Thymus (tissue), 14 donors: ENCODE results near the gene SBK3. TPM values are rescaled to one million over a fixed set of nuclear protein-coding genes. Genes with fewer than 3 reads are reported as not detected.
A peak's percentile ranks its signal among the peaks of the same experiment; 100 is the strongest.

Experiments
- DNase-seq, 9 donors: peaks; one replicate each; pipeline ENCODE4 v3.0.0-alpha.2; 2013; ENCODE audit warnings: low spot score in 9 of 9, low read depth in 6 of 9, missing footprints in 1 of 9
- H3K27ac ChIP-seq, 2 donors: one replicate each; pipeline ENCODE4 v1.5.1; 2013; ENCODE audit warnings: control low read depth in 1 of 2, low read depth in 1 of 2, low read length in 1 of 2, mild to moderate bottlenecking in 1 of 2, moderate library complexity in 1 of 2
- H3K27me3 ChIP-seq, 2 donors: one replicate each; pipeline ENCODE4 v1.5.1; 2013; ENCODE audit warnings: low read length in 1 of 2; ENCODE audit not compliant: control insufficient read depth in 2 of 2, insufficient read depth in 1 of 2
- H3K36me3 ChIP-seq, 2 donors: one replicate each; pipeline ENCODE4 v1.5.1; 2013; ENCODE audit warnings: low read length in 1 of 2, mild to moderate bottlenecking in 1 of 2, moderate library complexity in 1 of 2; ENCODE audit not compliant: control insufficient read depth in 2 of 2, insufficient read depth in 2 of 2
- H3K4me1 ChIP-seq, 2 donors: one replicate each; pipeline ENCODE4 v1.5.1; 2013; ENCODE audit warnings: low read length in 2 of 2; ENCODE audit not compliant: control insufficient read depth in 2 of 2, insufficient read depth in 2 of 2
- H3K4me3 ChIP-seq, 2 donors: one replicate each; pipeline ENCODE4 v1.5.1; 2013; ENCODE audit warnings: low read length in 2 of 2, control low read depth in 1 of 2, mild to moderate bottlenecking in 1 of 2
- H3K9me3 ChIP-seq, 2 donors: one replicate each; pipeline ENCODE4 v1.5.1; 2013; ENCODE audit warnings: low read length in 1 of 2, mild to moderate bottlenecking in 1 of 2; ENCODE audit not compliant: control insufficient read depth in 2 of 2, insufficient read depth in 1 of 2
- WGBS: extraction: QIAGEN DNeasy Blood & Tissue Kit; methylation state at CpG from one replicate; pipeline ENCODE4 v1.1.7; 2013; 5-methylcytosine and 5-hydroxymethylcytosine counted together
- long read RNA-seq, 10 donors: transcript quantifications; one replicate each; lab custom pipeline, GENCODE V29; 2026
- polyA plus RNA-seq: library from polyadenylated mRNA; stranded (reverse); fragments of 200-250 nt; gene quantifications from one replicate; pipeline ENCODE4 v1.2.3, GENCODE V29; 2013
- total RNA-seq: library from RNA; stranded (reverse); fragments of 120-200 nt; gene quantifications from one replicate; pipeline ENCODE4 v1.2.4, GENCODE V29; 2013
- donor health status: healthy.

Gene SBK3, protein sequence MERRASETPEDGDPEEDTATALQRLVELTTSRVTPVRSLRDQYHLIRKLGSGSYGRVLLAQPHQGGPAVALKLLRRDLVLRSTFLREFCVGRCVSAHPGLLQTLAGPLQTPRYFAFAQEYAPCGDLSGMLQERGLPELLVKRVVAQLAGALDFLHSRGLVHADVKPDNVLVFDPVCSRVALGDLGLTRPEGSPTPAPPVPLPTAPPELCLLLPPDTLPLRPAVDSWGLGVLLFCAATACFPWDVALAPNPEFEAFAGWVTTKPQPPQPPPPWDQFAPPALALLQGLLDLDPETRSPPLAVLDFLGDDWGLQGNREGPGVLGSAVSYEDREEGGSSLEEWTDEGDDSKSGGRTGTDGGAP
- total RNA-seq (not detected), polyA plus RNA-seq (0.11 TPM)
- long read RNA-seq, donor 1: 0 reads
- long read RNA-seq, donor 2: 0 reads
- long read RNA-seq, donor 3: 0 reads
- long read RNA-seq, donor 4: 0 reads
- long read RNA-seq, donor 5: 0 reads
- long read RNA-seq, donor 6: 0 reads
- long read RNA-seq, donor 7: 0 reads
- long read RNA-seq, donor 8: 0 reads
- long read RNA-seq, donor 9: 0 reads
- long read RNA-seq, donor 10: 0 reads

- no peak within 1 kb of the TSS for H3K27ac ChIP-seq
- H3K36me3 ChIP-seq: no peaks in the 10 kb centered on the region
- H3K9me3 ChIP-seq: no peaks in the 10 kb centered on the region
- WGBS: 96% methylated on average over 10 of the region's 10 CpGs
- no peak within 1 kb of the TSS for H3K4me3 ChIP-seq
- DNase-seq: no peak
- H3K4me1 ChIP-seq: no peaks in the 10 kb centered on the region
- H3K27me3 ChIP-seq: peaks cover 0 to 43% of the 10 kb centered on the region in 2 donors
Measured at GRCh38 chr19:55545443-55545842, at the start of gene SBK3. Gene SBK3 (minus strand): TSS chr19:55545543. CDS start chr19:55545543, 0 bp downstream.

DNA sequence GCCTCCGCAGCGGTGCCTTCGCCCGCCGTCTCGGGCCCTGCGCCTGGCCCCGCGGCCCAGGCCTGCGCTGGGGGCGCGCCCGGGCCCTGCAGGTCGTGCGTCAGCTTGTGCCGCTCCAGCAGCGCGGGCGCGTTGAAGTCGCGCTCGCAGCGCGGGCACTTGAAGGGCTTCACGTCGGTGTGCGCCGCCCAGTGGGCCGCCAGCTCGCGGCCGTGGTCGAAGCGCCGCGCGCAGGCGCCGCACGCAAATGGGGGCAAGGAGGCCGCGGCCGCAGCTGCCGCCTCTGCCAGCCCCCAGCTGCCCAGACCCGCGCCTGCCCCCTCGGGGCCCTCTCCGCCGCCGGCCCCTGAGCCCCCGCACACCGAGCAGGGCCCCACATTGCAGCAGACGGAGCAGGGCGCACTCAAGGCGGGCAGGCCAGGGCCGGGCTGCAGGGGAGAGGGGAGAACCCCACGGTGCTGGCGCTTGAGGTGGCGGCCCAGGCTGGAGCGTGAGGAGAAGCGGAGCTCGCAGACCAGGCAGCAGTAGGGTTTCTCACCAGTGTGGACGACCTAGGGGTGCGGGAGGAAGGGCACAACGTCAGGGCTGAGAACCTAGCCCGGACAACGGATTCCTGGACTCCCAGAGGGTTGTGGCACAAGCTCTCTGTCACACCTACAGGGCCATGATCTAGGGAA, 47.9 kb upstream of the SBK3 start:
- Histone ChIP-seq H3K27ac (no peak overlapping the region), H3K27me3 (no peaks in the 10 kb centered on the region), H3K4me3 (no peak overlapping the region), H3K4me1 (no peaks in the 10 kb centered on the region), H3K9me3 (peaks cover 0 to 1% of the 10 kb centered on the region in 2 donors), H3K36me3 (peaks cover 34 to 44% of the 10 kb centered on the region in 2 donors)
- WGBS: 96% methylated on average over 68 of the region's 68 CpGs
- DNase-seq: no peak

GRCh38 chr19:55592391-55593090, 47.2 kb upstream of the SBK3 start:
- Histone ChIP-seq H3K27me3 (no peaks in the 10 kb centered on the region), H3K36me3 (peaks cover 34 to 43% of the 10 kb centered on the region in 2 donors), H3K4me1 (peaks cover 0 to 5% of the 10 kb centered on the region in 2 donors), H3K27ac (no peak overlapping the region), H3K4me3 (no peak overlapping the region), H3K9me3 (peaks cover 0 to 1% of the 10 kb centered on the region in 2 donors)
- WGBS: 97% methylated on average over 73 of the region's 73 CpGs
- DNase-seq: no peak

- Histone ChIP-seq H3K4me1 (peaks cover 5 to 14% of the 10 kb centered on the region in 2 donors), H3K36me3 (peaks cover 27 to 38% of the 10 kb centered on the region in 2 donors), H3K27ac (no peak overlapping the region), H3K9me3 (peaks cover 0 to 1% of the 10 kb centered on the region in 2 donors), H3K4me3 (no peak overlapping the region), H3K27me3 (peaks cover 3 to 7% of the 10 kb centered on the region in 2 donors)
- WGBS: 97% methylated on average over 10 of the region's 10 CpGs
- DNase-seq: no peak
Measured at GRCh38 chr19:55591555-55591954, 46.2 kb upstream of the SBK3 start.

DNA sequence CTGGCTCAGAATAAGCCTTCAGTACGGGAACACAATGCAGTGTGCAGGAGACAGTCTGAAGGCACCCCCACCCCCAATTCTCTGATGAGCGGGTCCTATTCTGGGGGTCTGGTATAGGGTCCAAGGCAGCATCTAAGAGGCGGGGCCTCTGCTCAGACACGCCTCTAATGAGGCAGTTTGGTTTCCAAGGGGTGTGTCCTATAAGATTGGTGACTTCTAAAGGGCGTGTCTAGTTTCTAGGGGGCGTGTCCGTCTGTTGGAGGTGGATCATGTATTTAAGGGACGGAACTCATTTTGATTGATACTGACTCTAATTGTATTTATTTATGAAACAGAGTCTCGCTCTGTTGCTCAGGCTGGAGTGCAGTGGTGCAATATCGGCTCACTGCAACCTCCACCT, 45.3 kb upstream of the SBK3 start:
- 96% methylated on average over 10 of the region's 10 CpGs for WGBS
- DNase-seq: no peak
- H3K4me1 ChIP-seq: peaks cover 13 to 24% of the 10 kb centered on the region in 2 donors
- H3K9me3 ChIP-seq: peaks cover 0 to 1% of the 10 kb centered on the region in 2 donors
- no peak overlapping the region for H3K4me3 ChIP-seq
- peaks cover 4 to 7% of the 10 kb centered on the region in 2 donors for H3K27me3 ChIP-seq
- peaks cover 18 to 29% of the 10 kb centered on the region in 2 donors for H3K36me3 ChIP-seq
- H3K27ac ChIP-seq: no peak overlapping the region

DNA sequence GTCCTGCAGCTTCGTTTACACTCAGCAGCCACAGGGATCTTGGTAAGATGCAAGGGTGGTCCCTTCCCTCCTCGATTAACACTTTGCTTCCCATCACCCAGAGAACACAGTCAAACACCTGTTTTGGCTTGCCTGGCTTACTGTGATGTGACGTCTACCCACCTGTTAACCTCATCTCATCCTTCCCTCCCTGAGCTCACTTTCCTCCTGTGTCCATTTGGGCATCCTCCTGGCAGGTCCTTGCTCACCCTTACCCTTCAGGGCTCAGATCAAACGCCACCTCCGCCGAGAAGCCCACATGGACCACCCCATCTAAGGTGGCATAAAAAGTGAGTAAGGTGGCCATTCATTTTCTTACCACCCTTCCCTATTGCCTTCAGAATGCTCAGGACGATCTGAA, 44.8 kb upstream of the SBK3 start:
- H3K9me3 ChIP-seq: peaks cover 0 to 1% of the 10 kb centered on the region in 2 donors
- peaks cover 13 to 27% of the 10 kb centered on the region in 2 donors for H3K4me1 ChIP-seq
- no peak overlapping the region for H3K4me3 ChIP-seq
- peaks cover 13 to 25% of the 10 kb centered on the region in 2 donors for H3K36me3 ChIP-seq
- peaks cover 4 to 7% of the 10 kb centered on the region in 2 donors for H3K27me3 ChIP-seq
- WGBS: 77% methylated on average over 7 of the region's 7 CpGs
- DNase-seq: no peak
- no peak overlapping the region for H3K27ac ChIP-seq

GRCh38 chr19:55588738-55589137, 43.4 kb upstream of the SBK3 start:
- Histone ChIP-seq H3K4me3 (no peak overlapping the region), H3K9me3 (no peaks in the 10 kb centered on the region), H3K27me3 (peaks cover 4 to 10% of the 10 kb centered on the region in 2 donors), H3K27ac (no peak overlapping the region), H3K36me3 (peaks cover 7 to 20% of the 10 kb centered on the region in 2 donors), H3K4me1 (peaks cover 13 to 27% of the 10 kb centered on the region in 2 donors)
- 98% methylated on average over 8 of the region's 8 CpGs for WGBS
- no peak for DNase-seq

- H3K4me3 ChIP-seq: peak overlapping the region; percentile 19 to 38
- H3K4me1 ChIP-seq: peaks cover 13 to 27% of the 10 kb centered on the region in 2 donors
- peak in 6 of 9 donors; percentile 67 to 88 (median 82) for DNase-seq
- peaks cover 0 to 3% of the 10 kb centered on the region in 2 donors for H3K36me3 ChIP-seq
- H3K9me3 ChIP-seq: no peaks in the 10 kb centered on the region
- peak overlapping the region; percentile 39 to 70 for H3K27ac ChIP-seq
- H3K27me3 ChIP-seq: peaks cover 4 to 10% of the 10 kb centered on the region in 2 donors
- WGBS: 4% methylated on average over 40 of the region's 40 CpGs
Measured at GRCh38 chr19:55586976-55587668, 41.8 kb upstream of the SBK3 start.
